CD14-positive monocyte (primary cell): Measurements from ENCODE around the gene XCR1. TPM values are rescaled to one million over a fixed set of nuclear protein-coding genes. Genes with fewer than 3 reads are reported as not detected.
"Not testable (repeated sequence)": the region's sequence is repeated elsewhere in the genome, so short reads cannot be mapped to it uniquely, and the experiment has no call there.

Source experiments
- DNase-seq, 3 donors: peaks; one replicate each; pipeline ENCODE4 v3.0.0-alpha.2; 2011 to 2022
- H2AFZ ChIP-seq: 2 replicates; pipeline ENCODE4 v1.6.0; 2012; ENCODE audit warnings: mild to moderate bottlenecking, low read depth, low read length, inconsistent platforms; ENCODE audit not compliant: insufficient read depth, poor library complexity, severe bottlenecking
- H3K27ac ChIP-seq, 2 donors: 1 replicate in 1 of 2; 2 replicates in 1 of 2; pipeline ENCODE4 v1.5.1; 2012 to 2013; ENCODE audit warnings: low read length in 2 of 2, control low read depth in 1 of 2, inconsistent platforms in 1 of 2, low read depth in 1 of 2, mild to moderate bottlenecking in 1 of 2
- H3K27me3 ChIP-seq, 2 donors: one replicate each; pipeline versions ENCODE4 v1.6.0 to v1.6.1; 2011 to 2013; ENCODE audit warnings: low read length in 2 of 2; ENCODE audit not compliant: control insufficient read depth in 2 of 2, insufficient read depth in 2 of 2
- H3K36me3 ChIP-seq, 2 donors: replicated peaks in 1 of 2; 1 replicate in 1 of 2; 2 replicates in 1 of 2; pipeline versions ENCODE4 v1.5.1 to v1.6.1; 2012 to 2013; ENCODE audit warnings: low read length in 2 of 2, control low read depth in 1 of 2, inconsistent platforms in 1 of 2, mild to moderate bottlenecking in 1 of 2; ENCODE audit not compliant: insufficient read depth in 2 of 2, control insufficient read depth in 1 of 2
- H3K4me1 ChIP-seq, 2 donors: 1 replicate in 1 of 2; 2 replicates in 1 of 2; pipeline versions ENCODE4 v1.5.1 to v1.6.1; 2012 to 2013; ENCODE audit warnings: low read length in 2 of 2, control low read depth in 1 of 2, inconsistent platforms in 1 of 2, mild to moderate bottlenecking in 1 of 2, moderate library complexity in 1 of 2; ENCODE audit not compliant: insufficient read depth in 2 of 2, control insufficient read depth in 1 of 2
- H3K4me2 ChIP-seq: replicated peaks from 2 replicates; pipeline ENCODE3; 2012; ENCODE audit warnings: low read length, moderate library complexity, mild to moderate bottlenecking; ENCODE audit not compliant: poor library complexity, severe bottlenecking; ENCODE audit errors: extremely low read depth
- H3K4me3 ChIP-seq, 3 experiments: fragments of 200-600 bp in 1 of 3; sonication (generic) in 1 of 3; replicated peaks in 1 of 3; 1 replicate in 2 of 3; 2 replicates in 1 of 3; pipeline ENCODE4 v1.5.1; 2011 to 2013; ENCODE audit warnings: low read length in 3 of 3, mild to moderate bottlenecking in 3 of 3, control low read depth in 2 of 3, low read depth in 2 of 3, inconsistent platforms in 1 of 3, moderate library complexity in 1 of 3
- H3K79me2 ChIP-seq: 2 replicates; pipeline ENCODE4 v1.6.0; 2012; ENCODE audit warnings: mild to moderate bottlenecking, control low read depth, inconsistent platforms, low read length, moderate library complexity; ENCODE audit not compliant: insufficient read depth
- H3K9ac ChIP-seq: 2 replicates; pipeline ENCODE4 v1.6.0; 2017; ENCODE audit warnings: low read length, mild to moderate bottlenecking; ENCODE audit not compliant: insufficient read depth, poor library complexity, severe bottlenecking
- H3K9me3 ChIP-seq, 2 donors: replicated peaks in 1 of 2; 1 replicate in 1 of 2; 2 replicates in 1 of 2; pipeline versions ENCODE4 v1.5.1 to v1.6.1; 2012 to 2013; ENCODE audit warnings: low read length in 2 of 2, control low read depth in 1 of 2; ENCODE audit not compliant: control insufficient read depth in 1 of 2, insufficient read depth in 1 of 2
- H4K20me1 ChIP-seq: 2 replicates; pipeline ENCODE4 v1.6.0; 2012; ENCODE audit warnings: mild to moderate bottlenecking, low read length, control low read depth, moderate library complexity; ENCODE audit not compliant: insufficient read depth
- H3K27ac Mint-ChIP-seq, 7 donors: one replicate each; pipeline ENCODE4 v1.8.0; 2020; ENCODE audit warnings: mild to moderate bottlenecking in 7 of 7, mixed read lengths in 7 of 7, moderate library complexity in 6 of 7, inconsistent platforms in 2 of 7
- H3K27me3 Mint-ChIP-seq, 3 donors: one replicate each; pipeline ENCODE4 v1.8.0; 2021 to 2022; ENCODE audit warnings: low read depth in 3 of 3, mild to moderate bottlenecking in 3 of 3, mixed read lengths in 3 of 3, moderate library complexity in 3 of 3, inconsistent platforms in 1 of 3
- H3K36me3 Mint-ChIP-seq, 2 donors: one replicate each; pipeline ENCODE4 v1.8.0; 2020; ENCODE audit warnings: mixed read lengths in 2 of 2, inconsistent platforms in 1 of 2, mild to moderate bottlenecking in 1 of 2
- H3K4me1 Mint-ChIP-seq: one replicate; pipeline ENCODE4 v1.8.0; 2020; ENCODE audit warnings: mild to moderate bottlenecking, mixed read lengths
- H3K4me3 Mint-ChIP-seq, 2 donors: one replicate each; pipeline ENCODE4 v1.8.0; 2020; ENCODE audit warnings: mild to moderate bottlenecking in 2 of 2, mixed read lengths in 2 of 2, moderate library complexity in 1 of 2
- H3K9me3 Mint-ChIP-seq, 7 donors: one replicate each; pipeline ENCODE4 v1.8.0; 2020 to 2022; ENCODE audit warnings: mixed read lengths in 7 of 7, mild to moderate bottlenecking in 6 of 7, moderate library complexity in 6 of 7, inconsistent platforms in 2 of 7
- whole genome bisulfite sequencing: methylation state at CpG from one replicate; pipeline ENCODE4 v1.1.5; 2013; ENCODE audit warnings: missing lambda C conversion rate; ENCODE audit not compliant: insufficient coverage; 5-methylcytosine and 5-hydroxymethylcytosine counted together
- intact Hi-C, 2 donors: fragments of 100-400 bp; cut with micrococcal nuclease; formaldehyde crosslinking; loops; one replicate each; pipeline versions ENCODE4 v1.15.0 to v1.15.1; 2023
- polyA plus RNA-seq, 3 donors: library from polyadenylated mRNA; depleted of rRNA in 1 of 3; unstranded in 2 of 3; stranded (reverse) in 1 of 3; fragments of 300-500 nt in 2 of 3; fragments of >200 nt in 1 of 3; fragmentation: Illumina TruSeq in 2 of 3; gene quantifications; 1 replicate in 2 of 3; 2 replicates in 1 of 3; pipeline ENCODE4 v1.2.3, GENCODE V29; 2012 to 2021
- TF ChIP-seq, protein P1 (sequence below): fragments of 200-600 bp; IDR thresholded peaks from one replicate; pipeline ENCODE4 v1.8.0; 2022; ENCODE audit warnings: antibody characterized with exemption, mild to moderate bottlenecking

The XCR1 gene
- polyA plus RNA-seq, 3 donors = 0.03 to 0.05 TPM; not detected in 1

DNA sequence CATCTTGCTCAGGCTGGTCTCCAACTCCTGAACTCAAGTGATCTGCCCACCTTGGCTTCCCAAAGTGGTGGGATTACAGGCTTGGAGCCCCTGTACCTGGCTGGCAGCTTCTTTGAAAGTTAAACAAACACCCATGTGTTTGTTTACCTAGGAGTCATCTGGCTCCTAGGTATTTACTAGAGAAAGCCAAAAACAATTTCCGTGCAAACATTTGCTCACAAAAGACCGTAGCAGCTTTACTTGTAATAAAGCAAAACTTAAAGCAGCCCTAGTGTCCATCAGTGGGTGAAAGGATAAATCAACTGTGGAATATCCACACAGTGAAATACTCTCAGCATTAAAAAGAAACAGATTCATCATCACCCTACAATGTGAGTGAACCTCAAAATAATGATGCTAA is 29.4 kb upstream of the XCR1 start:
- no peak overlapping the region for H3K4me3 ChIP-seq
- no peak overlapping the region for H3K4me3 Mint-ChIP-seq
- peaks cover 55 to 57% of the 10 kb centered on the region in 2 donors for H3K4me1 ChIP-seq
- no peaks in the 10 kb centered on the region for H3K9me3 ChIP-seq
- DNase-seq = no peak
- no peak overlapping the region for H3K4me2 ChIP-seq
- no peaks in the 10 kb centered on the region for H3K36me3 ChIP-seq
- H3K79me2 ChIP-seq = no peaks in the 10 kb centered on the region
- TF ChIP-seq, protein P1, sequence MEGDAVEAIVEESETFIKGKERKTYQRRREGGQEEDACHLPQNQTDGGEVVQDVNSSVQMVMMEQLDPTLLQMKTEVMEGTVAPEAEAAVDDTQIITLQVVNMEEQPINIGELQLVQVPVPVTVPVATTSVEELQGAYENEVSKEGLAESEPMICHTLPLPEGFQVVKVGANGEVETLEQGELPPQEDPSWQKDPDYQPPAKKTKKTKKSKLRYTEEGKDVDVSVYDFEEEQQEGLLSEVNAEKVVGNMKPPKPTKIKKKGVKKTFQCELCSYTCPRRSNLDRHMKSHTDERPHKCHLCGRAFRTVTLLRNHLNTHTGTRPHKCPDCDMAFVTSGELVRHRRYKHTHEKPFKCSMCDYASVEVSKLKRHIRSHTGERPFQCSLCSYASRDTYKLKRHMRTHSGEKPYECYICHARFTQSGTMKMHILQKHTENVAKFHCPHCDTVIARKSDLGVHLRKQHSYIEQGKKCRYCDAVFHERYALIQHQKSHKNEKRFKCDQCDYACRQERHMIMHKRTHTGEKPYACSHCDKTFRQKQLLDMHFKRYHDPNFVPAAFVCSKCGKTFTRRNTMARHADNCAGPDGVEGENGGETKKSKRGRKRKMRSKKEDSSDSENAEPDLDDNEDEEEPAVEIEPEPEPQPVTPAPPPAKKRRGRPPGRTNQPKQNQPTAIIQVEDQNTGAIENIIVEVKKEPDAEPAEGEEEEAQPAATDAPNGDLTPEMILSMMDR = no peak
- no peak overlapping the region for H3K9ac ChIP-seq
- peaks cover 2 to 11% (median 3%) of the 10 kb centered on the region in 3 donors for H3K27me3 Mint-ChIP-seq
- peaks cover 0 to 3% (median 0%) of the 10 kb centered on the region in 7 donors for H3K9me3 Mint-ChIP-seq
- H3K27ac Mint-ChIP-seq = peak overlapping the region in 1 of 7 donors; percentile 10
- peaks cover 0 to 5% of the 10 kb centered on the region in 2 donors for H3K36me3 Mint-ChIP-seq
- H2AFZ ChIP-seq = no peak overlapping the region
- H3K27ac ChIP-seq = no peak overlapping the region
- H3K4me1 Mint-ChIP-seq = peaks cover 59% of the 10 kb centered on the region
- H3K27me3 ChIP-seq = no peaks in the 10 kb centered on the region
- no CpG with 5 or more reads among the region's 2 CpGs for WGBS
- intact Hi-C loops = no loop called here
- H4K20me1 ChIP-seq = no peaks in the 10 kb centered on the region

DNA sequence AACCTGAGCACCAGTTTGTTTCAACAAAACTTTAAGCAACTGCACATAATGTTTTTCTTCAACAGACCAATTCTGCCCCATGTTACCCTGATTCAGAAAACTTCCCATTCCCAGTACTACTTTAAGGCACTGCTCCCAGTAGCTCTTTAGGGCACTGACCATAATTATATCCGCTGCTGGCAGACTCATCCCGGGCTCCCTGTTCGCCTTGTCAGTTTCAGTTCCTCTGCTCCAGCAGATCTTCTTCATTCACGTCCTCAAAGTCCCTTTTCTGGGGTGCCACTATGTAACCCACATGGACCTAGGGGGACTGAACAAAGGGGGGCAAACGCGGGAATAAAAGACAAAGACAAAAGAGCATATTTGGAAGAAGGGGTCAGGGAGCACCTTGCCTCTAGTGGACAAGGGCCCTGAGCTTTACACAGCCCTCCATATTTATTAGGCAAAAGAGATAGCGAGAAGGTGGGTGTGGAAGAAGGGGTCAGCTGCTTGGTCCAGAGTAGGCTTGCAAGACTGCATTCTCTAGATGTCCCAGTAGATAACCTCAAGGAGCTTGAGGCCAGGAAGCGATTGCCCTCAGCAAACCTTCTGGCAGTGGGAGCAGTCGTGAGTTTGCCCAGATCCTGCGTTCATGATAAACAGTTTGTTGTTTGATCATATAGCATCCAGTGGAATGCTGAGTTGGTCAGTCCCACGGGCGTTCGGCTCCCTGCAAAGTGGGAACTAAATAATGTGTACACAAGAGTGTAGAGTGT is 26.7 kb upstream of the XCR1 start:
- H3K79me2 ChIP-seq, H3K36me3 Mint-ChIP-seq, H3K9me3 ChIP-seq, H3K9ac ChIP-seq, H3K27ac ChIP-seq, H3K27me3 ChIP-seq, intact Hi-C loops, H3K4me2 ChIP-seq, H4K20me1 ChIP-seq, H2AFZ ChIP-seq, H3K9me3 Mint-ChIP-seq, H3K36me3 ChIP-seq, H3K4me3 ChIP-seq: not testable (repeated sequence)
- Mint-ChIP-seq H3K4me3 (peak overlapping the region in 1 of 2 donors; percentile 48), H3K27me3 (peaks cover 2 to 11% (median 5%) of the 10 kb centered on the region in 3 donors), H3K4me1 (peaks cover 33% of the 10 kb centered on the region), H3K27ac (peak overlapping the region in 4 of 7 donors; percentile 4 to 65 (median 38))
- 56% methylated on average over 9 of the region's 13 CpGs for WGBS
- DNase-seq = peak; percentile 12 to 63 (median 53)
- peaks cover 27 to 30% of the 10 kb centered on the region in 2 donors for H3K4me1 ChIP-seq

DNA sequence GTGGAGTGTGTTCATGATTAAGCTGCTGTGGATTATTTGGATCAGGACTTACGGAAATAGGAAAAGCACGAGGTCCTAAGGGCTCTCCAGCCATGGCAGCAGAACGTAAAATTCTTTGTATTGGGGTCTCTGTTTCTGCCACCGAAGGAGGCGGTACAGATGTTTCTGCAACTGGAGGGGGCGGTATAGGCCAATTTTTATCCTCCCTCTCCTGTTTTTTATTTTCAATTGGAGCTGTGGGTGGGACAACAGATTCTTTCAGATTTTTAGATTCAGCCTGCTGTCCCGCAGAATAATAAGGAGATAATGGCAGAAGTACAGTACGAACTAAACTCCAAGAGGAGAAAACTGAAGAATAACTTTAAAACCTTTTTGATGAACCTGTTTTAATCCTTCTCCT is 26.0 kb upstream of the XCR1 start:
- H3K4me2 ChIP-seq, H3K4me3 Mint-ChIP-seq, H3K9me3 ChIP-seq, H3K9ac ChIP-seq, H3K27me3 ChIP-seq, H4K20me1 ChIP-seq, H3K9me3 Mint-ChIP-seq, intact Hi-C loops, DNase-seq, H2AFZ ChIP-seq, H3K27me3 Mint-ChIP-seq, H3K36me3 ChIP-seq, H3K79me2 ChIP-seq, H3K36me3 Mint-ChIP-seq, H3K27ac ChIP-seq, H3K4me3 ChIP-seq: not testable (repeated sequence)
- Mint-ChIP-seq H3K4me1 (peaks cover 26% of the 10 kb centered on the region), H3K27ac (peak overlapping the region in 1 of 7 donors; percentile 14)
- H3K4me1 ChIP-seq = peaks cover 21 to 23% of the 10 kb centered on the region in 2 donors
- WGBS = no CpG with 5 or more reads among the region's 8 CpGs
